Muscle of back (tissue), 11 donors: ENCODE data around the gene TIMM10. TPM values are rescaled to one million over a fixed set of nuclear protein-coding genes. Genes with fewer than 3 reads are reported as not detected.
A peak's percentile ranks its signal among the peaks of the same experiment; 100 is the strongest.
"Not testable (repeated sequence)": the region's sequence is repeated elsewhere in the genome, so short reads cannot be mapped to it uniquely, and the experiment has no call there.

ENCODE experiments used
- DNase-seq, 3 donors: peaks; one replicate each; pipeline versions ENCODE4 v3.0.0 to v3.0.0-alpha.2; 2013
- polyA plus RNA-seq, 10 donors: library from polyadenylated mRNA; unstranded; fragments of 120-200 nt; gene quantifications; one replicate each; pipeline ENCODE4 v1.2.1, GENCODE V29; 2013; ENCODE audit not compliant: insufficient read length in 10 of 10

TIMM10 gene
- polyA plus RNA-seq, 10 donors: 28.8 to 57.7 (median 36.6) TPM

- DNase-seq: no peak
Observed at GRCh38 chr11:57544566-57544965, 14.0 kb upstream of the TIMM10 start.

GRCh38 chr11:57543593-57543992 is 13.0 kb upstream of the TIMM10 start:
- DNase-seq: no peak

DNA sequence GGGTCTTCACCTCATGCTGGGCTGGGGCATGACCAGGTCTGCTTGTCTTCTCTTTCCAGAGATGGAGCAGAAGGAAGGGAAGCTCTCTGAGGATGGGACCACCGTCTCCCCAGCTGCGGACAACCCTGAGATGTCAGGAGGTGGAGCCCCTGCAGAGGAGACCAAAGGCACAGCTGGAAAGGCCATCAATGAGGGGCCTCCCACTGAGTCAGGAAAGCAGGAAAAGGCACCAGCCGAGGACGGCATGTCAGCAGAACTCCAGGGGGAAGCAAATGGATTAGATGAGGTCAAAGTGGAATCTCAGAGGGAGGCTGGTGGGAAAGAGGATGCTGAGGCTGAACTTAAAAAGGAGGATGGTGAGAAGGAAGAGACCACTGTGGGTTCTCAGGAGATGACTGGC is 12.0 kb upstream of the TIMM10 start:
- no peak for DNase-seq

DNA sequence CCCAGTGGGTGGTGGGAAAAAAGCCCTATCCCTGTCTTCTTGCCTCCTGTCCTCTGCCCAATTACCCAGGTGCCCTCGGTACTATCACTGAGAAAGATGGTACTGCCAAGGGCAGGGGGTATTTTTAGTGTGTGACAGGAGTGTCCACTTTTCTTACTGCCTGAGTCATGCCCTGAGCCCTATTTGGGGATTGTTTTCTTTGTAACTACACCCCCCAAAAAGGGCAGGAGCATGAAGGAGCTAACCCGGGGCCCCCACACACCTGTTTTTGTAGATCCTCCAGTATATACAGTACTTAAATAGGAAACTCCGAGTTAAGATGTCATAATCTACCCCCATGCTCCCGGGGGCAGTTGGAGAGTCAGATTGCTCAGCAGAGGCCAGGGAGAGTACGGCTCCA is 10.6 kb upstream of the TIMM10 start:
- peak; percentile 24 to 43 (median 34) for DNase-seq

DNA sequence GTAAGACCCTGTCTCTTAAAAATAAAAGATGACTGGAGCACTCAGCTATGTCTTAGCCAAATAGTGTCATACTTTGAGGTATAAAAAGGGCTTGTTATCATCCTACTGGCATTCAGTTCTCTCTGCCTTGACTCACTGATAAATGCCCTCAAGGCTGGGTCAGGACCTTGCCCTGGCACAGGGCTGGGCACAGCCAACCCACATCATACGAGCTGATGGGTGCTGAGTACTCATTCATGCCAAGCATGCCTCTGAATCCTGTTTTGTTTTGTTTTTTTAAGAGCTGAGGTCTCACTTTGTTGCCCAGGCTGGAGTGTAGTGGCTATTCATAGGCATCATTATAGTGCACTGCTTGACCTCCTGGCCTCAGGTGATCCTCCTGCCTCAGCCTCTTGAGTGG is 8.8 kb upstream of the TIMM10 start:
- no peak for DNase-seq

DNA sequence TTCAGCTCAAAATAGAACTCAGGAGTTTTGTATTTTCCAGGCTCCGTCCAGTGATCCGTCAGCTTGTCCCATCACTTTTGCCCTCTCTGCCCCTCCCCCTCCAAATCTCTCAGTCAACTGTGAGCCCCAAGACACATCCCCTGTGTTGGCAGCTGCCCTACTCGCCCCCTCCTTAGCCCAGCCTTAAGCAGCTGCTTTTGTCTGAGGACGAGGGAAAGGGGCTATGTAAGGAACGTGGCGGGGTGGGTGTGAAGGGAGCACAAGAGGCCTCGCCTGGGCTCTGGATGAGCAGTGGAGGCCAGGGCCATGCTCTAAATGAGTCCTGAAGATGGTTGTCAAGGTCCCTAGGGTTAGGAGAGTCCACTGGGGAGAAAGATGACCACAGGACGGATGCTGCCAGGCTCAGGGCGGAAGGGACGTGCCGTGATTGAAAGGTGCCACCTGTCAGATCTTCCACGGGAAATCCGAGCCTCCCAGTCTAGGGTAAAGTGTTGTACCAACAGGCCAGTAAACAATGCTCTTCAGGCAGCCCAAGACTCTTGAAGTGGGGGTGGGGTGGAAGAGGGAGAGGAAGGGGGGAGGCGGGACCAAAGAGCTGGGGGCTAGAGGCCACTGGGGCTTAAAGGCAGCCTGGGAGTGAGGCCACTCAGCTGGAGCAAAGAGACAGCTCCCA is 6.5 kb upstream of the TIMM10 start, which contains the start of gene SMTNL1:
Gene SMTNL1, plus strand, starts transcription at position 649 of the 673 bp plus-strand sequence. CDS start 5,048 bp downstream, outside the sequence.
- DNase-seq: peak; percentile 34 to 59 (median 47)

- DNase-seq: not testable (repeated sequence)
Observed at GRCh38 chr11:57534449-57534848, 3.9 kb upstream of the TIMM10 start.

DNA sequence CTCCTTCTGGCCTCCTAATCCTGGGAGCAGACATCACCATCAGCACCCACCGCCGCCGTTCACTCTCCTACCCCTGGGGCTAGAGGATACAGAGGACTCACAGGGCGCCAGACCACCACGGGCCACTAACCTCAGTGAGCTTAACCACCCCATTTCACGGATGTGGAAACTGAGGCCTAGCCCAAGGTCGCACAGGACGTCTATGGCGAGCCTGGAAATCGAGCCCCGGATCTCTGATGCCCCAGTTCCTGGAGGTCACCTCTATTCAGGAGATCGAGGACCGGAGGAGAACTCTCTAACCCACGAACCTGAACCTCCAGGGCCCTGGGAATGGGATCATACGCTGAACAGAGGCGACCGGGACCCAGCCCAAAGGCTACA is 349 bp downstream of the TIMM10 start:
- DNase-seq: no peak

- DNase-seq: no peak
Observed at GRCh38 chr11:57529012-57529411, 1.5 kb downstream of the TIMM10 start.

- DNase-seq: peak; percentile 41 to 78 (median 73)
Observed at GRCh38 chr11:57527056-57527631, 3.4 kb downstream of the TIMM10 start.

- no peak for DNase-seq
Observed at GRCh38 chr11:57523419-57523818, 7.1 kb downstream of the TIMM10 start.

DNA sequence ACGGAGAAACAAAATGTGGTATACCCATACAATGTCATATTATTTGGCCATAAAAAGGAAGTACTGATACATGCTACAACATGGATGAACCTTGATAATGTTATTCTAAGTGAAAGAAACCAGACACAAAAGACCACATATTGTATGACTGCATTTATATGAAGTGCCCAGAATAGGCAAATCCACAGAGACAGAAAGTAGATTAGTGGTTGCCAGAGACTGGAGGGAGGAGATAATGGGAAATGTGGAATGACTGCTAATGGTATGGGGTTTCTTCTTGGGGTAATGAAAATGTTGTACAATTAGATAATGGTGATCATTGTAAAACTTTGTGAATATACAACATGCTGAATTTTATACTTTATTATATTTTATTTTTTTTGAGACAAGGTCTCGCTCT is 9.4 kb downstream of the TIMM10 start:
- DNase-seq: no peak

GRCh38 chr11:57516061-57516443 is 14.5 kb downstream of the TIMM10 start:
- no peak for DNase-seq

GRCh38 chr11:57515332-57516060 is 15.1 kb downstream of the TIMM10 start, which contains the start of gene SLC43A1:
Gene SLC43A1, minus strand, starts transcription at chr11:57515702. Its CDS starts 1,591 bp downstream, at chr11:57514111.
- peak in 2 of 3 donors; percentile 63 to 88 for DNase-seq

GRCh38 chr11:57514538-57515331 is 15.8 kb downstream of the TIMM10 start:
- DNase-seq: peak in 1 of 3 donors; percentile 60

DNA sequence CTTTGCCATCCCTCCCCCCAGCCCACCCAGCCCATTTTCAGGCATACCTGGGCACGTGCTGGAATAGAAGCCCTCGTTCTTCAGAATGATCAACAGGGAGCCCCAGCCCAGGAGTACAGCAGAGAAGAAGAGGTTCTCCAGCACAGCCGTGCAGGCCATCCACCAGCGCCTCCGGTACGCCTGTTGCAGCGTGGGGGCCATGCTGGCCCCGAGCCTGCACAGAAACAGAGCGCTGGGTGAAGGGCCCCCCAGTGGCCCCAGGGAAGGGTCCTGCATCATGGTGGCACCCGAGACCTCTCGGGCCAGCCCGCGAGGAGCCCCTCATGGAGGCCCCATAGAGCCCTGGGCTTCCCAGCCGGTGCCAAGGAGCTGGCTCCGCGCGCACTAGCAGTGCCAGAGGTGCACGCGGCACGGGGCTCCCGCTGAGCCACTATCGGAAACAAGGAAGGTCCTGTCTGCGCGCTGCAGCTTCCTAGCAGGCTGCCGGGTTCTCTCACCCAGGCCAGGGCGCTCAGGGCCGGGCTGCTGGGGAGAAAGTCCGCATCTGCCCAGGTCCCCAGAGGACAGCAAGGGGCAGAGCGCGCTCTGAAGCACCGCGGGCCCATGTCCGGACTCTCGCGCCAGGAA is 16.5 kb downstream of the TIMM10 start:
- peak in 1 of 3 donors; percentile 53 for DNase-seq

- no peak for DNase-seq
Observed at GRCh38 chr11:57513452-57513795, 17.1 kb downstream of the TIMM10 start.

DNA sequence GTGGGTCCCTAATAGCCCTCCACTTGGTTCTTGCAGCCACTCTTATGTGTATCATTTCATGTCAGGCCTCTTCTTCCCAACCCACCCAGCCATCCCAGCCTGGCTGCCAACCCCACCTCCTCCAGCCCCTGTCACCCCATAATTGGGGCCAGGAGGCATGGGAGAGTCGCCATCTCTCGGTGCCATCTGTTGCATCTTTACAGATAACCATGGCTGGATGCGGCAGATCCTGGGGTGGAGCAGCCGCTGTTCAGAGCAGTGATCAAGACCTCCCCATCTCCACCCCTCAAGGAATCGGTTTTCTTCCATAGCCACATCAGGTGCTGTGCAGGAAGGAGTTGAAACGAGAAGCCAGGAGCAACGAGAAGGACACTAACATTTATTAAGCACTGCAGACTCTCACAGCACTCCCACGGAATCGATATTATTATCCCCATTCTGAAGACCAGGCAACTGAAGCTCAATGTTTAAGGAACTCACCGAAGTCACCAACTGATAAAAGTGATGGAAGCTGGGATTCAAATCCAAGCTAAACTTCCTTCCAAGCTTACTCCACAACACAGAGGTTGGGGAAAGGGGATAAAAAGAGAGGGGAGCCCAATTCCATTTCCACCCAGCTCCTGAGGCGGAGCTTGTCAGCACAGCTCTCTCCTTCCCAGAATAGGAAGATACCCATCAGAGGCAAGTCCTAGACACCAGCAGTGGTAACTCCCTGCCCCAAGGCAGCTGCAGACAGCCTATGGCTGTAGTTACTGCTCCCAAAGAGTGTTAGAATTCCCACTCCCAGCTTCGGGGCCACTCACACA is 17.7 kb downstream of the TIMM10 start:
- no peak for DNase-seq

- no peak for DNase-seq
Observed at GRCh38 chr11:57511741-57512430, 18.7 kb downstream of the TIMM10 start.
